ENCODE results near the gene WDR70.

- no peak for TF ChIP-seq CTCF (conservative IDR thresholded peaks at IDR 0.05; ENCODE audit: low read depth, low read length)
- no peak for TF ChIP-seq EZH2 (IDR thresholded peaks at IDR 0.05; ENCODE audit: low read length, unreplicated experiment)
Observed at GRCh38 chr5:37657046-37657445, 277.9 kb downstream of the WDR70 start.
